Bronchial epithelial cell (primary cell): Measurements from ENCODE around the gene HTR3A. TPM values are rescaled to one million over a fixed set of nuclear protein-coding genes. Genes with fewer than 3 reads are reported as not detected.

Experiments used
- DNase-seq: peaks from one replicate; pipeline ENCODE4 v3.0.0-alpha.2; 2010; ENCODE audit warnings: low read depth
- FAIRE-seq: peaks from 2 replicates; lab custom pipeline; 2011; peaks lifted over from hg19 to GRCh38; lab: Jason Lieb, UNC
- H3K27me3 ChIP-seq: 2 replicates; pipeline ENCODE4 v1.5.1; 2011; ENCODE audit warnings: low read length; ENCODE audit not compliant: control insufficient read depth, insufficient read depth
- H3K36me3 ChIP-seq: 2 replicates; pipeline ENCODE4 v1.5.1; 2011; ENCODE audit warnings: low read length; ENCODE audit not compliant: control insufficient read depth, insufficient read depth
- H3K4me3 ChIP-seq: 2 replicates; pipeline ENCODE4 v1.5.1; 2011; ENCODE audit warnings: mild to moderate bottlenecking, low read depth, low read length, control low read depth
- CTCF ChIP-seq: IDR thresholded peaks from 2 replicates; pipeline ENCODE4 v1.5.1; 2011; ENCODE audit warnings: mild to moderate bottlenecking, moderate library complexity, low read length, control low read depth, inconsistent platforms; ENCODE audit not compliant: insufficient read depth, severe bottlenecking
- total RNA-seq: library from RNA; depleted of rRNA; stranded (reverse); fragments of >200 nt; gene quantifications from 2 replicates; pipeline ENCODE4 v1.2.1, GENCODE V29; 2014

The HTR3A gene
- total RNA-seq, 1 donor from 2014 or later, result not detected

GRCh38 chr11:113982306-113982705 lies 7.4 kb downstream of the HTR3A start:
- FAIRE-seq (no peak), DNase-seq (no peak)
- Histone ChIP-seq H3K4me3 (no peak overlapping the region), H3K27me3 (no peaks in the 10 kb centered on the region), H3K36me3 (no peaks in the 10 kb centered on the region)
- no peak for TF ChIP-seq CTCF

GRCh38 chr11:113984781-113985180 lies 9.9 kb downstream of the HTR3A start:
- no peak for TF ChIP-seq CTCF
- no peak for DNase-seq
- Histone ChIP-seq H3K36me3 (no peaks in the 10 kb centered on the region), H3K4me3 (no peak overlapping the region), H3K27me3 (no peaks in the 10 kb centered on the region)
- FAIRE-seq, result no peak

- FAIRE-seq, result no peak
- no peak for TF ChIP-seq CTCF
- no peaks in the 10 kb centered on the region for H3K27me3 ChIP-seq
- DNase-seq, result no peak
- H3K4me3 ChIP-seq, result no peak overlapping the region
- no peaks in the 10 kb centered on the region for H3K36me3 ChIP-seq
These were observed 11.0 kb downstream of the HTR3A start for GRCh38 chr11:113985906-113986305.

- no peak for TF ChIP-seq CTCF
- Histone ChIP-seq H3K36me3 (no peaks in the 10 kb centered on the region), H3K27me3 (no peaks in the 10 kb centered on the region), H3K4me3 (no peak overlapping the region)
- DNase-seq (no peak), FAIRE-seq (no peak)
These were observed 11.6 kb downstream of the HTR3A start for GRCh38 chr11:113986351-113987140.

- no peak for DNase-seq
- H3K27me3 ChIP-seq, result no peaks in the 10 kb centered on the region
- no peak for FAIRE-seq
- H3K4me3 ChIP-seq, result no peak overlapping the region
- TF ChIP-seq CTCF, result no peak
- no peaks in the 10 kb centered on the region for H3K36me3 ChIP-seq
These were observed 14.5 kb downstream of the HTR3A start for GRCh38 chr11:113989381-113989780.

- no peak for TF ChIP-seq CTCF
- Histone ChIP-seq H3K36me3 (no peaks in the 10 kb centered on the region), H3K4me3 (no peak overlapping the region), H3K27me3 (no peaks in the 10 kb centered on the region)
- no peak for FAIRE-seq
- DNase-seq, result no peak
These were observed 15.0 kb downstream of the HTR3A start for GRCh38 chr11:113989916-113990315.
